Activated CD8-positive, alpha-beta memory T cell treated with anti-CD3 and anti-CD28 coated beads, Interleukin-2, amount 50 U/mL, for 1 hour (primary cell): Measurements from ENCODE around the gene PID1.
"Not testable (repeated sequence)": the region's sequence is repeated elsewhere in the genome, so short reads cannot be mapped to it uniquely, and the experiment has no call there.

Source experiments
- DNase-seq: peaks from one replicate; pipeline ENCODE4 v3.0.0-alpha.2; 2020; ENCODE audit errors: extremely low read depth

Gene PID1

GRCh38 chr2:229212241-229212640 is 58.8 kb downstream of the PID1 start:
- no peak for DNase-seq

GRCh38 chr2:229210641-229211040 is 60.4 kb downstream of the PID1 start:
- DNase-seq: no peak

GRCh38 chr2:229206548-229206947 is 64.5 kb downstream of the PID1 start:
- no peak for DNase-seq

- no peak for DNase-seq
Observed at GRCh38 chr2:229205704-229206103, 65.4 kb downstream of the PID1 start.

- DNase-seq: no peak
Observed at GRCh38 chr2:229202646-229203045, 68.4 kb downstream of the PID1 start.

GRCh38 chr2:229201521-229201920 is 69.6 kb downstream of the PID1 start:
- no peak for DNase-seq

GRCh38 chr2:229199267-229199666 is 71.8 kb downstream of the PID1 start:
- DNase-seq: no peak

- DNase-seq: no peak
Observed at GRCh38 chr2:229196448-229196847, 74.6 kb downstream of the PID1 start.

GRCh38 chr2:229195346-229195947 is 75.6 kb downstream of the PID1 start:
- no peak for DNase-seq

GRCh38 chr2:229193281-229193680 is 77.8 kb downstream of the PID1 start:
- DNase-seq: no peak

GRCh38 chr2:229191413-229191812 is 79.7 kb downstream of the PID1 start:
- no peak for DNase-seq

- DNase-seq: not testable (repeated sequence)
Observed at GRCh38 chr2:229187123-229187522, 84.0 kb downstream of the PID1 start.

GRCh38 chr2:229181641-229182040 is 89.4 kb downstream of the PID1 start:
- no peak for DNase-seq

- DNase-seq: no peak
Observed at GRCh38 chr2:229180658-229181057, 90.4 kb downstream of the PID1 start.

- no peak for DNase-seq
Observed at GRCh38 chr2:229179628-229180027, 91.5 kb downstream of the PID1 start.

GRCh38 chr2:229178706-229179105 is 92.4 kb downstream of the PID1 start:
- no peak for DNase-seq

GRCh38 chr2:229178117-229178516 is 93.0 kb downstream of the PID1 start:
- DNase-seq: no peak

- DNase-seq: no peak
Observed at GRCh38 chr2:229176136-229176535, 95.0 kb downstream of the PID1 start.

GRCh38 chr2:229175497-229175863 is 95.6 kb downstream of the PID1 start:
- no peak for DNase-seq

- DNase-seq: no peak
Observed at GRCh38 chr2:229174794-229175496, 96.1 kb downstream of the PID1 start.

GRCh38 chr2:229173825-229174359 is 97.2 kb downstream of the PID1 start:
- no peak for DNase-seq

- no peak for DNase-seq
Observed at GRCh38 chr2:229170916-229171315, 100.2 kb downstream of the PID1 start.

- no peak for DNase-seq
Observed at GRCh38 chr2:229170171-229170570, 100.9 kb downstream of the PID1 start.

- DNase-seq: no peak
Observed at GRCh38 chr2:229169751-229170150, 101.3 kb downstream of the PID1 start.
